ENCODE measurements around the gene POLRMT.

DNA sequence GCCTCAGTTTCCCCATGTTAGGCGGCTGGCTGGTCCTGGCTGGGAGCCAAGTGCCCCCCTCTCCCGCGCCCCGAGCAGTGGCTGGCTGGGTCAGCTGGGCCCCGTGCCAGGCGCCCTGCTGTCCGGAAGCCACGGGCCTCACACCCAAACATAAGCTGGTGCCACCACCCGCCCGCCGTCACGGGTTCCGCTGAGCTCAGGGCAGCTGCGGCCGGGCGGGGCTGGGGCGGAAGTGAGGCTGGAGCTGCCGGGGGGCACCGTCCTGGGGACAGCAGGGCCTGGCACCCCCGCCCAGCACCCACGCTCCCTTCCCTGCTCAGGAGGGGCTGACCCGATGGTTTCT lies 24.4 kb downstream of the POLRMT start:
- TF ChIP-seq POLR2AphosphoS5 (IDR thresholded peaks at IDR 0.05) (no peak), EP300 (IDR thresholded peaks at IDR 0.05) (no peak), POLR2A (IDR thresholded peaks at IDR 0.05) (no peak)
- TF ChIP-seq, protein P1, sequence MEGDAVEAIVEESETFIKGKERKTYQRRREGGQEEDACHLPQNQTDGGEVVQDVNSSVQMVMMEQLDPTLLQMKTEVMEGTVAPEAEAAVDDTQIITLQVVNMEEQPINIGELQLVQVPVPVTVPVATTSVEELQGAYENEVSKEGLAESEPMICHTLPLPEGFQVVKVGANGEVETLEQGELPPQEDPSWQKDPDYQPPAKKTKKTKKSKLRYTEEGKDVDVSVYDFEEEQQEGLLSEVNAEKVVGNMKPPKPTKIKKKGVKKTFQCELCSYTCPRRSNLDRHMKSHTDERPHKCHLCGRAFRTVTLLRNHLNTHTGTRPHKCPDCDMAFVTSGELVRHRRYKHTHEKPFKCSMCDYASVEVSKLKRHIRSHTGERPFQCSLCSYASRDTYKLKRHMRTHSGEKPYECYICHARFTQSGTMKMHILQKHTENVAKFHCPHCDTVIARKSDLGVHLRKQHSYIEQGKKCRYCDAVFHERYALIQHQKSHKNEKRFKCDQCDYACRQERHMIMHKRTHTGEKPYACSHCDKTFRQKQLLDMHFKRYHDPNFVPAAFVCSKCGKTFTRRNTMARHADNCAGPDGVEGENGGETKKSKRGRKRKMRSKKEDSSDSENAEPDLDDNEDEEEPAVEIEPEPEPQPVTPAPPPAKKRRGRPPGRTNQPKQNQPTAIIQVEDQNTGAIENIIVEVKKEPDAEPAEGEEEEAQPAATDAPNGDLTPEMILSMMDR (IDR thresholded peaks at IDR 0.05) = no peak

All from stomach (tissue), 4 donors.